CD14-positive monocyte (primary cell): ENCODE measurements around the gene DPH1. TPM values are rescaled to one million over a fixed set of nuclear protein-coding genes. Genes with fewer than 3 reads are reported as not detected.

Experiments used
- DNase-seq, 3 donors: peaks; one replicate each; pipeline ENCODE4 v3.0.0-alpha.2; 2011 to 2022
- H2AFZ ChIP-seq: 2 replicates; pipeline ENCODE4 v1.6.0; 2012; ENCODE audit warnings: mild to moderate bottlenecking, low read depth, low read length, inconsistent platforms; ENCODE audit not compliant: insufficient read depth, poor library complexity, severe bottlenecking
- H3K27ac ChIP-seq, 2 donors: 1 replicate in 1 of 2; 2 replicates in 1 of 2; pipeline ENCODE4 v1.5.1; 2012 to 2013; ENCODE audit warnings: low read length in 2 of 2, control low read depth in 1 of 2, inconsistent platforms in 1 of 2, low read depth in 1 of 2, mild to moderate bottlenecking in 1 of 2
- H3K27me3 ChIP-seq, 2 donors: one replicate each; pipeline versions ENCODE4 v1.6.0 to v1.6.1; 2011 to 2013; ENCODE audit warnings: low read length in 2 of 2; ENCODE audit not compliant: control insufficient read depth in 2 of 2, insufficient read depth in 2 of 2
- H3K36me3 ChIP-seq, 2 donors: replicated peaks in 1 of 2; 1 replicate in 1 of 2; 2 replicates in 1 of 2; pipeline versions ENCODE4 v1.5.1 to v1.6.1; 2012 to 2013; ENCODE audit warnings: low read length in 2 of 2, control low read depth in 1 of 2, inconsistent platforms in 1 of 2, mild to moderate bottlenecking in 1 of 2; ENCODE audit not compliant: insufficient read depth in 2 of 2, control insufficient read depth in 1 of 2
- H3K4me1 ChIP-seq, 2 donors: 1 replicate in 1 of 2; 2 replicates in 1 of 2; pipeline versions ENCODE4 v1.5.1 to v1.6.1; 2012 to 2013; ENCODE audit warnings: low read length in 2 of 2, control low read depth in 1 of 2, inconsistent platforms in 1 of 2, mild to moderate bottlenecking in 1 of 2, moderate library complexity in 1 of 2; ENCODE audit not compliant: insufficient read depth in 2 of 2, control insufficient read depth in 1 of 2
- H3K4me2 ChIP-seq: replicated peaks from 2 replicates; pipeline ENCODE3; 2012; ENCODE audit warnings: low read length, moderate library complexity, mild to moderate bottlenecking; ENCODE audit not compliant: poor library complexity, severe bottlenecking; ENCODE audit errors: extremely low read depth
- H3K4me3 ChIP-seq, 3 experiments: fragments of 200-600 bp in 1 of 3; sonication (generic) in 1 of 3; replicated peaks in 1 of 3; 1 replicate in 2 of 3; 2 replicates in 1 of 3; pipeline ENCODE4 v1.5.1; 2011 to 2013; ENCODE audit warnings: low read length in 3 of 3, mild to moderate bottlenecking in 3 of 3, control low read depth in 2 of 3, low read depth in 2 of 3, inconsistent platforms in 1 of 3, moderate library complexity in 1 of 3
- H3K79me2 ChIP-seq: 2 replicates; pipeline ENCODE4 v1.6.0; 2012; ENCODE audit warnings: mild to moderate bottlenecking, control low read depth, inconsistent platforms, low read length, moderate library complexity; ENCODE audit not compliant: insufficient read depth
- H3K9ac ChIP-seq: 2 replicates; pipeline ENCODE4 v1.6.0; 2017; ENCODE audit warnings: low read length, mild to moderate bottlenecking; ENCODE audit not compliant: insufficient read depth, poor library complexity, severe bottlenecking
- H3K9me3 ChIP-seq, 2 donors: replicated peaks in 1 of 2; 1 replicate in 1 of 2; 2 replicates in 1 of 2; pipeline versions ENCODE4 v1.5.1 to v1.6.1; 2012 to 2013; ENCODE audit warnings: low read length in 2 of 2, control low read depth in 1 of 2; ENCODE audit not compliant: control insufficient read depth in 1 of 2, insufficient read depth in 1 of 2
- H4K20me1 ChIP-seq: 2 replicates; pipeline ENCODE4 v1.6.0; 2012; ENCODE audit warnings: mild to moderate bottlenecking, low read length, control low read depth, moderate library complexity; ENCODE audit not compliant: insufficient read depth
- H3K27ac Mint-ChIP-seq, 7 donors: one replicate each; pipeline ENCODE4 v1.8.0; 2020; ENCODE audit warnings: mild to moderate bottlenecking in 7 of 7, mixed read lengths in 7 of 7, moderate library complexity in 6 of 7, inconsistent platforms in 2 of 7
- H3K27me3 Mint-ChIP-seq, 3 donors: one replicate each; pipeline ENCODE4 v1.8.0; 2021 to 2022; ENCODE audit warnings: low read depth in 3 of 3, mild to moderate bottlenecking in 3 of 3, mixed read lengths in 3 of 3, moderate library complexity in 3 of 3, inconsistent platforms in 1 of 3
- H3K36me3 Mint-ChIP-seq, 2 donors: one replicate each; pipeline ENCODE4 v1.8.0; 2020; ENCODE audit warnings: mixed read lengths in 2 of 2, inconsistent platforms in 1 of 2, mild to moderate bottlenecking in 1 of 2
- H3K4me1 Mint-ChIP-seq: one replicate; pipeline ENCODE4 v1.8.0; 2020; ENCODE audit warnings: mild to moderate bottlenecking, mixed read lengths
- H3K4me3 Mint-ChIP-seq, 2 donors: one replicate each; pipeline ENCODE4 v1.8.0; 2020; ENCODE audit warnings: mild to moderate bottlenecking in 2 of 2, mixed read lengths in 2 of 2, moderate library complexity in 1 of 2
- H3K9me3 Mint-ChIP-seq, 7 donors: one replicate each; pipeline ENCODE4 v1.8.0; 2020 to 2022; ENCODE audit warnings: mixed read lengths in 7 of 7, mild to moderate bottlenecking in 6 of 7, moderate library complexity in 6 of 7, inconsistent platforms in 2 of 7
- CTCF ChIP-seq: fragments of 200-600 bp; IDR thresholded peaks from one replicate; pipeline ENCODE4 v1.8.0; 2022; ENCODE audit warnings: antibody characterized with exemption, mild to moderate bottlenecking
- WGBS: methylation state at CpG from one replicate; pipeline ENCODE4 v1.1.5; 2013; ENCODE audit warnings: missing lambda C conversion rate; ENCODE audit not compliant: insufficient coverage; 5-methylcytosine and 5-hydroxymethylcytosine counted together
- intact Hi-C, 2 donors: fragments of 100-400 bp; cut with micrococcal nuclease; formaldehyde crosslinking; loops; one replicate each; pipeline versions ENCODE4 v1.15.0 to v1.15.1; 2023
- polyA plus RNA-seq, 3 donors: library from polyadenylated mRNA; depleted of rRNA in 1 of 3; unstranded in 2 of 3; stranded (reverse) in 1 of 3; fragments of 300-500 nt in 2 of 3; fragments of >200 nt in 1 of 3; fragmentation: Illumina TruSeq in 2 of 3; gene quantifications; 1 replicate in 2 of 3; 2 replicates in 1 of 3; pipeline ENCODE4 v1.2.3, GENCODE V29; 2012 to 2021

Gene DPH1
- polyA plus RNA-seq, 3 donors, result 7.5 to 29.4 (median 9.3) TPM

- Histone ChIP-seq H2AFZ (no peak overlapping the region), H3K9ac (peak overlapping the region; percentile 50), H3K79me2 (no peaks in the 10 kb centered on the region), H3K4me3 (peak overlapping the region in 1 of 3 experiments; percentile 37), H3K27ac (peak overlapping the region; percentile 74 to 76), H3K27me3 (peaks cover 0 to 6% of the 10 kb centered on the region in 2 donors), H3K4me2 (peak overlapping the region; percentile 37), H3K9me3 (no peaks in the 10 kb centered on the region), H3K36me3 (peaks cover 10 to 27% of the 10 kb centered on the region in 2 donors), H3K4me1 (peaks cover 68 to 72% of the 10 kb centered on the region in 2 donors), H4K20me1 (no peaks in the 10 kb centered on the region)
- WGBS, result 67% methylated on average over 2 of the region's 8 CpGs
- TF ChIP-seq CTCF, result no peak
- peaks cover 0 to 3% (median 0%) of the 10 kb centered on the region in 7 donors for H3K9me3 Mint-ChIP-seq
- intact Hi-C loops, result loop anchor here in 1 of 2 donors (5.0 kb wide), 1 partner anchor 38 kb away; no protein-coding TSS in a partner anchor
- H3K4me1 Mint-ChIP-seq, result peaks cover 71% of the 10 kb centered on the region
- peaks cover 17 to 37% (median 34%) of the 10 kb centered on the region in 3 donors for H3K27me3 Mint-ChIP-seq
- no peak for DNase-seq
- H3K36me3 Mint-ChIP-seq, result peaks cover 60 to 65% of the 10 kb centered on the region in 2 donors
- peak overlapping the region; percentile 51 to 90 (median 89) for H3K27ac Mint-ChIP-seq
- peak overlapping the region; percentile 28 to 78 for H3K4me3 Mint-ChIP-seq
These were observed 54.2 kb downstream of the DPH1 start for GRCh38 chr17:2084036-2084765.

- intact Hi-C loops, result loop anchor here (5.0 kb wide), 2 partner anchors 37 to 72 kb away; no protein-coding TSS in a partner anchor
These were observed 55.1 kb downstream of the DPH1 start for GRCh38 chr17:2084766-2085647.

More at GRCh38 chr17:2084766-2085647, 55.1 kb downstream of the DPH1 start:
- WGBS, result 76% methylated on average over 5 of the region's 13 CpGs
- H3K9me3 ChIP-seq, result no peaks in the 10 kb centered on the region
- no peak for TF ChIP-seq CTCF
- peaks cover 0 to 6% of the 10 kb centered on the region in 2 donors for H3K27me3 ChIP-seq
- Mint-ChIP-seq H3K4me1 (peaks cover 79% of the 10 kb centered on the region), H3K27ac (peak overlapping the region; percentile 51 to 90 (median 89)), H3K36me3 (peaks cover 52 to 59% of the 10 kb centered on the region in 2 donors), H3K27me3 (peaks cover 16 to 35% (median 34%) of the 10 kb centered on the region in 3 donors), H3K4me3 (peak overlapping the region; percentile 59 to 78), H3K9me3 (peaks cover 0 to 3% (median 0%) of the 10 kb centered on the region in 7 donors)
- H2AFZ ChIP-seq, result no peak overlapping the region
- H3K4me3 ChIP-seq, result peak overlapping the region in 1 of 3 experiments; percentile 37
- no peaks in the 10 kb centered on the region for H3K79me2 ChIP-seq
- peaks cover 10 to 27% of the 10 kb centered on the region in 2 donors for H3K36me3 ChIP-seq
- DNase-seq, result no peak
- H3K4me2 ChIP-seq, result peak overlapping the region; percentile 37
- no peaks in the 10 kb centered on the region for H4K20me1 ChIP-seq
- peak overlapping the region; percentile 50 for H3K9ac ChIP-seq
- peak overlapping the region in 1 of 2 donors; percentile 76 for H3K27ac ChIP-seq
- peaks cover 76 to 80% of the 10 kb centered on the region in 2 donors for H3K4me1 ChIP-seq
